Panc1 (cell line): Measurements from ENCODE around the gene PHC1. TPM values are rescaled to one million over a fixed set of nuclear protein-coding genes. Genes with fewer than 3 reads are reported as not detected.
"Not testable (repeated sequence)": the region's sequence is repeated elsewhere in the genome, so short reads cannot be mapped to it uniquely, and the experiment has no call there.

ENCODE experiments used
- ATAC-seq: fragments of 200-7000 bp; cut with Tn5 transposase; 2 replicates; pipeline ENCODE4 v1.9.1; 2020; ENCODE audit warnings: mild to moderate bottlenecking, moderate library complexity
- BruUV-seq: library from RNA; stranded (reverse); fragments of 400-500 nt; replicated peaks from 2 replicates; lab custom pipeline; 2021; lab: Mats Ljungman, UMichigan
- CTCF ChIA-PET: fragments of 300-600 bp; sonication (Branson Sonifier 250); formaldehyde crosslinking; loops from one replicate; lab custom pipeline; 2022; ENCODE audit warnings: antibody characterized with exemption; lab: Charles Lee
- POLR2A ChIA-PET: fragments of 300-600 bp; sonication (Branson Sonifier 250); formaldehyde crosslinking; loops from one replicate; lab custom pipeline; 2022; ENCODE audit warnings: antibody characterized with exemption; lab: Charles Lee
- DNase-seq: peaks from one replicate; pipeline ENCODE4 v3.0.0-alpha.2; 2010; ENCODE audit warnings: low read depth, low spot score
- H3K27ac ChIP-seq: 2 replicates; pipeline ENCODE4 v1.5.1; 2011; ENCODE audit warnings: mild to moderate bottlenecking, low read length, inconsistent platforms
- H3K27me3 ChIP-seq: fragments of 200-500 bp; sonication (Bioruptor generic); 2 replicates; pipeline ENCODE4 v1.6.0; 2014; ENCODE audit warnings: low read length, inconsistent platforms; ENCODE audit not compliant: control insufficient read depth, insufficient read depth
- H3K36me3 ChIP-seq: fragments of 200-500 bp; sonication (Bioruptor generic); 2 replicates; pipeline ENCODE4 v1.5.1; 2014; ENCODE audit warnings: inconsistent platforms, mild to moderate bottlenecking, low read length, moderate library complexity; ENCODE audit not compliant: control insufficient read depth, insufficient read depth
- H3K4me1 ChIP-seq: 2 replicates; pipeline ENCODE4 v1.5.1; 2011; ENCODE audit warnings: inconsistent platforms, mild to moderate bottlenecking, low read length, moderate library complexity; ENCODE audit not compliant: control insufficient read depth, insufficient read depth
- H3K4me3 ChIP-seq, 2 experiments: 2 replicates each; pipeline ENCODE4 v1.5.1; 2011 to 2012; ENCODE audit warnings: low read depth in 2 of 2, low read length in 2 of 2, mild to moderate bottlenecking in 2 of 2, inconsistent platforms in 1 of 2, moderate library complexity in 1 of 2
- H3K9me3 ChIP-seq: fragments of 200-500 bp; sonication (Bioruptor generic); 2 replicates; pipeline ENCODE4 v1.5.1; 2014; ENCODE audit warnings: low read depth, mild to moderate bottlenecking, inconsistent platforms, low read length, moderate library complexity; ENCODE audit not compliant: control insufficient read depth, insufficient read depth
- REST ChIP-seq, 2 experiments: IDR thresholded peaks; 2 replicates each; pipeline ENCODE4 v1.6.1; 2011 to 2012; ENCODE audit warnings: low read depth in 2 of 2, control low read depth in 1 of 2, low read length in 1 of 2, mild to moderate bottlenecking in 1 of 2, moderate library complexity in 1 of 2; ENCODE audit not compliant: insufficient read depth in 1 of 2
- in situ Hi-C: cut with HindIII; loops from 2 replicates; pipeline ENCODE4 v1.10.0; 2016; ENCODE audit warnings: low sequenced_read_pairs, low pct_unique_long_range_greater_than_20kb
- intact Hi-C: fragments of 100-400 bp; cut with micrococcal nuclease; formaldehyde crosslinking; loops from one replicate; pipeline ENCODE4 v1.10.0; 2022; ENCODE audit not compliant: unreplicated experiment
- total RNA-seq: library from RNA; stranded (reverse); gene quantifications from one replicate; pipeline ENCODE4 v1.2.1, GENCODE V29; 2021; ENCODE audit not compliant: unreplicated experiment

PHC1 gene
- total RNA-seq, 1 experiment from 2014 or later, result 15.6 TPM

GRCh38 chr12:8922544-8922943 is 8.2 kb downstream of the PHC1 start:
- in situ Hi-C loops, result no loop called here
- no TSS peak for BruUV-seq
- ATAC-seq, result no peak

DNA sequence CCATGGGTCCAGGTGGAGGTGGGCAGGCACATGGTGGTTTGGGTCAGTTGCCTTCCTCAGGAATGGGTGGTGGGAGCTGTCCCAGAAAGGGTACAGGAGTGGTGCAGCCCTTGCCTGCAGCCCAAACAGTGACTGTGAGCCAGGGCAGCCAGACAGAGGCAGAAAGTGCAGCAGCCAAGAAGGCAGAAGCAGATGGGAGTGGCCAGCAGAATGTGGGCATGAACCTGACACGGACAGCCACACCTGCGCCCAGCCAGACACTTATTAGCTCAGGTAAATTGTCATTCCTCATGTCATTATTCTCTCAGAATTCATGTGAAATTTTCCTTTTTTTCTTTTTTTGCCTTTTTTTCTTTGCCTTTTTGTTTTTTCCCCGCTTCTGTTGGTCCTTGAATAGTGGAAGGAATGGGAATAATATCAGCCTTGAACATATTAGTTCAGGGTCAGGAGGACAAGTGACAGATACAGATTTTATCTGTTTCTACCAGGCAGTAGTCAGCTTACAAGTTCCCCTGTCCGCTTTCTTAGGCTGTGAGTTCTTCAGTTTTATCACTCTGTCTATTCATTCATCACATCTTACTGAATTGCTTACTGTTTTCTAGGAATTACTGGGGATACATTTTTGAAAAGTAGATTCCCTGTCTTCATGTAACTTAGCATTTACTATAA is 16.5 kb downstream of the PHC1 start:
- H3K27me3 ChIP-seq, BruUV-seq, H3K27ac ChIP-seq, H3K4me1 ChIP-seq, in situ Hi-C loops, CTCF ChIA-PET, POLR2A ChIA-PET, H3K4me3 ChIP-seq, ATAC-seq, H3K36me3 ChIP-seq, intact Hi-C loops, H3K9me3 ChIP-seq, DNase-seq: not testable (repeated sequence)

More at GRCh38 chr12:8922544-8922943, 8.2 kb downstream of the PHC1 start:
- Histone ChIP-seq H3K4me3 (no peak overlapping the region), H3K36me3 (no peaks in the 10 kb centered on the region), H3K4me1 (no peaks in the 10 kb centered on the region), H3K9me3 (no peaks in the 10 kb centered on the region), H3K27me3 (no peaks in the 10 kb centered on the region), H3K27ac (no peak overlapping the region)
- ChIA-PET CTCF (no interaction called here), POLR2A (no interaction called here)
- intact Hi-C loops, result no loop called here
- no peak for TF ChIP-seq REST (IDR thresholded peaks at IDR 0.05; ENCODE audit: insufficient read depth in 1 of 2, low read depth in 2 of 2, low read length in 1 of 2)
- DNase-seq, result no peak

- DNase-seq, H3K4me3 ChIP-seq, H3K36me3 ChIP-seq, CTCF ChIA-PET, H3K9me3 ChIP-seq, H3K27me3 ChIP-seq, POLR2A ChIA-PET, intact Hi-C loops, in situ Hi-C loops, BruUV-seq, H3K27ac ChIP-seq, H3K4me1 ChIP-seq, ATAC-seq: not testable (repeated sequence)
Measured at GRCh38 chr12:8932464-8932863, 18.2 kb downstream of the PHC1 start.

GRCh38 chr12:8934080-8934479 is 19.8 kb downstream of the PHC1 start:
- ATAC-seq, CTCF ChIA-PET, intact Hi-C loops: not testable (repeated sequence)

More at GRCh38 chr12:8934080-8934479, 19.8 kb downstream of the PHC1 start:
- H3K4me1 ChIP-seq, H3K27me3 ChIP-seq, H3K9me3 ChIP-seq, DNase-seq, in situ Hi-C loops, H3K27ac ChIP-seq, H3K4me3 ChIP-seq, POLR2A ChIA-PET, H3K36me3 ChIP-seq, BruUV-seq: not testable (repeated sequence)
